Measurements from ENCODE around the gene USHBP1. TPM values are rescaled to one million over a fixed set of nuclear protein-coding genes. Genes with fewer than 3 reads are reported as not detected.

Gene USHBP1
- total RNA-seq, 1 donor from 2014 or later: 0.28 TPM

DNA sequence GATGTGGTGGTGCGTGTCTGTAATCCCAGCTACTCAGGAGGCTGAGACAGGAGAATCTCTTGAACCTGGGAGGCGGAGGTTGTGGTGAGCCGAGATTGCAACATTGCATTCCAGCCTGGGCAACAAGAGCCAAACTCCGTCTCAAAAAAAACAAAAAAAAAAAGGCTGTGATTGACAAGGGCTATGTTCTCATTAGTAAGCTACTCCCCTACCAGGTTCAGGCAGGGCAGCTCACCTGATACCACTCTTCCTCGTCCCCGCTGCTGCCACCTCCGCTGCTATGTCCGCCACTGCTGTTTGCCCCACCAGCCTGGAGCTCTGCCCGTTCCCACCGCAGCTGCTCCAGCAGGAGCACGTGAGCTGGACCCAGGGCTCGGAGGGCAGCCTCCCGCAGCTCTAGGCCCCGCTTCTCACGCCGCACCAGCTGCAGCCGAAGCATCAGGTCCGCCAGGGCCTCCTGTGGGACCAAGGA is 9.4 kb downstream of the USHBP1 start:
- Histone ChIP-seq H3K9me3 (ENCODE audit: low read depth) (no peaks in the 10 kb centered on the region), H3K9ac (no peak overlapping the region), H4K20me1 (ENCODE audit: low read depth) (no peaks in the 10 kb centered on the region), H2AFZ (replicated peaks) (no peak overlapping the region), H3K4me3 (no peak overlapping the region), H3K4me1 (no peaks in the 10 kb centered on the region), H3F3A (ENCODE audit: low read depth) (no peaks in the 10 kb centered on the region), H3K79me2 (ENCODE audit: low read depth) (no peaks in the 10 kb centered on the region), H3K27me3 (no peaks in the 10 kb centered on the region), H3K27ac (no peak overlapping the region), H3K4me2 (no peak overlapping the region), H3K36me3 (no peaks in the 10 kb centered on the region)
- no peaks in the 10 kb centered on the region for H3K9me3 Mint-ChIP-seq
- H3K4me3 Mint-ChIP-seq: no peak overlapping the region
- peaks cover 8% of the 10 kb centered on the region for H3K27me3 Mint-ChIP-seq (ENCODE audit: insufficient read depth, low read depth)
- DNase-seq (ENCODE audit: low spot score): no peak
- peaks cover 3% of the 10 kb centered on the region for H3K4me1 Mint-ChIP-seq
- TF ChIP-seq, protein P1, sequence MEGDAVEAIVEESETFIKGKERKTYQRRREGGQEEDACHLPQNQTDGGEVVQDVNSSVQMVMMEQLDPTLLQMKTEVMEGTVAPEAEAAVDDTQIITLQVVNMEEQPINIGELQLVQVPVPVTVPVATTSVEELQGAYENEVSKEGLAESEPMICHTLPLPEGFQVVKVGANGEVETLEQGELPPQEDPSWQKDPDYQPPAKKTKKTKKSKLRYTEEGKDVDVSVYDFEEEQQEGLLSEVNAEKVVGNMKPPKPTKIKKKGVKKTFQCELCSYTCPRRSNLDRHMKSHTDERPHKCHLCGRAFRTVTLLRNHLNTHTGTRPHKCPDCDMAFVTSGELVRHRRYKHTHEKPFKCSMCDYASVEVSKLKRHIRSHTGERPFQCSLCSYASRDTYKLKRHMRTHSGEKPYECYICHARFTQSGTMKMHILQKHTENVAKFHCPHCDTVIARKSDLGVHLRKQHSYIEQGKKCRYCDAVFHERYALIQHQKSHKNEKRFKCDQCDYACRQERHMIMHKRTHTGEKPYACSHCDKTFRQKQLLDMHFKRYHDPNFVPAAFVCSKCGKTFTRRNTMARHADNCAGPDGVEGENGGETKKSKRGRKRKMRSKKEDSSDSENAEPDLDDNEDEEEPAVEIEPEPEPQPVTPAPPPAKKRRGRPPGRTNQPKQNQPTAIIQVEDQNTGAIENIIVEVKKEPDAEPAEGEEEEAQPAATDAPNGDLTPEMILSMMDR (IDR thresholded peaks at IDR 0.05): no peak
- TF ChIP-seq EZH2 (IDR thresholded peaks at IDR 0.05) (no peak), EZH2phosphoT487 (IDR thresholded peaks at IDR 0.05) (no peak)
- no peaks in the 10 kb centered on the region for H3K36me3 Mint-ChIP-seq
- H3K27ac Mint-ChIP-seq: no peak overlapping the region

DNA sequence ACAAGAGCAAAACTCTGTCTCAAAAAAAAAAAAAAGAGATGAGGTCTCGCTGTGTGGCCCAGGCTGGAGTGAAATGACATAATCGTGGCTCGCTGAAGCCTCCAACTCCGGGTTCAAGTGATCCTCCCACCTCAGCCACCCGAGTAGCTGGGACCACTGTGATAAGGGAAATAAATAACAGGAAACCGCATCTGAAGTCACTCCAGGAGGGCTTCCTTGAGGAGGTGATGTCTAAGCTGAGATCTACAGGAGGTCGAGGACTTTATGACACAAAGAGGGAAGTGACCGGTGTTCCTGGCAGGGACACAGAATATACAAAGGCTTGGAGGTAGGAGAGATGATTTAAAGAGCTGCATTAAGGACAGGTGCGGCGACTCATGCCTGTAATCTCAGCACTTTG is 9.9 kb downstream of the USHBP1 start:
- no peak for DNase-seq (ENCODE audit: low spot score)
- no peaks in the 10 kb centered on the region for H3K9me3 ChIP-seq (ENCODE audit: low read depth)
- no peaks in the 10 kb centered on the region for H3F3A ChIP-seq (ENCODE audit: low read depth)
- Mint-ChIP-seq H3K4me1 (peaks cover 7% of the 10 kb centered on the region), H3K27me3 (ENCODE audit: insufficient read depth, low read depth) (peaks cover 10% of the 10 kb centered on the region), H3K9me3 (no peaks in the 10 kb centered on the region), H3K27ac (no peak overlapping the region), H3K36me3 (no peaks in the 10 kb centered on the region), H3K4me3 (no peak overlapping the region)
- H3K27ac ChIP-seq: no peak overlapping the region
- TF ChIP-seq EZH2 (IDR thresholded peaks at IDR 0.05) (no peak), EZH2phosphoT487 (IDR thresholded peaks at IDR 0.05) (no peak)
- TF ChIP-seq, protein P1 (IDR thresholded peaks at IDR 0.05): no peak
- H3K36me3 ChIP-seq: no peaks in the 10 kb centered on the region
- H3K27me3 ChIP-seq: no peaks in the 10 kb centered on the region
- no peaks in the 10 kb centered on the region for H3K79me2 ChIP-seq (ENCODE audit: low read depth)
- H3K4me3 ChIP-seq: no peak overlapping the region
- no peak overlapping the region for H3K9ac ChIP-seq
- H4K20me1 ChIP-seq (ENCODE audit: low read depth): no peaks in the 10 kb centered on the region
- H2AFZ ChIP-seq (replicated peaks): no peak overlapping the region
- no peak overlapping the region for H3K4me2 ChIP-seq
- H3K4me1 ChIP-seq: no peaks in the 10 kb centered on the region

DNA sequence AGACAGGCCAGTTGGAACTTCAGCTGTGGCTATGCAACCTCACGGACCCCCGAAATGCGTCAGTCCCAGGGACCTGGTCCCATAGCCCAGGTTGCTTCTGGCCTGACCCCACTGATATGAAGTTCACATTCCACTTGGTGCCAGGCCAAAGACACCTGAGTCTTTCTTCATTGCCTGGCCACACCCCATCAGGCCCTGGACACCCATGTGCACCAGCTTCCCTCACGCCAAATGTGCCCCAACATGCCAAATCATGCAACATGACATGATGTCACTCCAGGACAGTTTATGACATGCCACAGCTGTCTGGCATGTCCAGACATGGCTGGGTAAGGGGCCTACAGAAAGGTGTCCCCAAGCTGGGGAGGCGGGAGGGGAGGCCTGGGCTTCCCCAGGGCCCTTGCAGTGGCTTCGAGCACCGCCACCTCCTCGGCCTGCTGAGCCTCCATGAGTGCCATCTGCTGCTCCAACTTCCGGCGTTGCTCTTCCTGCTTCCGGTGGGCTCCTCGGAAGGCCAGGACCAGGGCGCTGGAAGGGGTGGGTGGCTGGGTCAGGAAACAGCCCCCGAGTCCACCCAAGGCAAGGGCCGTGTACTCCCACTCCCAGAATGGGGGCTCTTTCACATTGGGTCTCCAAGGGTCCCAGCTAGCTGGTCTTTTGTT is 14.5 kb downstream of the USHBP1 start:
- peaks cover 9% of the 10 kb centered on the region for H3K27me3 Mint-ChIP-seq (ENCODE audit: insufficient read depth, low read depth)
- no peaks in the 10 kb centered on the region for H3K9me3 ChIP-seq (ENCODE audit: low read depth)
- TF ChIP-seq EZH2 (IDR thresholded peaks at IDR 0.05) (no peak), EZH2phosphoT487 (IDR thresholded peaks at IDR 0.05) (no peak)
- TF ChIP-seq, protein P1 (IDR thresholded peaks at IDR 0.05): no peak
- no peak overlapping the region for H2AFZ ChIP-seq (replicated peaks)
- no peaks in the 10 kb centered on the region for H3K36me3 Mint-ChIP-seq
- no peaks in the 10 kb centered on the region for H4K20me1 ChIP-seq (ENCODE audit: low read depth)
- no peak overlapping the region for H3K27ac Mint-ChIP-seq
- H3K4me2 ChIP-seq: no peak overlapping the region
- no peak overlapping the region for H3K4me3 Mint-ChIP-seq
- peaks cover 37% of the 10 kb centered on the region for H3K4me1 Mint-ChIP-seq
- H3K27me3 ChIP-seq: no peaks in the 10 kb centered on the region
- DNase-seq (ENCODE audit: low spot score): no peak
- peaks cover 24% of the 10 kb centered on the region for H3K4me1 ChIP-seq
- H3K4me3 ChIP-seq: no peak overlapping the region
- peaks cover 2% of the 10 kb centered on the region for H3K9me3 Mint-ChIP-seq
- peaks cover 31% of the 10 kb centered on the region for H3F3A ChIP-seq (ENCODE audit: low read depth)
- peaks cover 3% of the 10 kb centered on the region for H3K79me2 ChIP-seq (ENCODE audit: low read depth)
- H3K36me3 ChIP-seq: no peaks in the 10 kb centered on the region
- H3K9ac ChIP-seq: no peak overlapping the region
- H3K27ac ChIP-seq: no peak overlapping the region
